K562 (cell line): Measurements from ENCODE around the gene RFNG. TPM values are rescaled to one million over a fixed set of nuclear protein-coding genes. Genes with fewer than 3 reads are reported as not detected.
A peak's percentile ranks its signal among the peaks of the same experiment; 100 is the strongest.

Source experiments
- ATAC-seq: fragments of 200-7000 bp; cut with Tn5 transposase; 3 replicates; pipeline ENCODE4 v1.9.1; 2020; ENCODE audit warnings: moderate library complexity
- BruUV-seq: library from RNA; stranded (reverse); fragments of 400-500 nt; replicated peaks from 2 replicates; lab custom pipeline; 2021; lab: Mats Ljungman, UMichigan
- CTCF ChIA-PET: fragments of 300-600 bp; formaldehyde crosslinking; extraction: SDS; loops from one replicate; lab custom pipeline; 2021; ENCODE audit warnings: low intra/inter-chr PET ratio; lab: Yijun Ruan, JAX
- POLR2A ChIA-PET: fragments of 300-600, 350-650 bp; sonication (Branson Sonifier 250); formaldehyde crosslinking; extraction: SDS; loops from one replicate; lab custom pipeline; 2021; ENCODE audit warnings: antibody characterized with exemption, inconsistent platforms; lab: Yijun Ruan, JAX
- DNase-seq, 4 experiments: peaks; one replicate each; pipeline versions ENCODE4 v3.0.0 to v3.0.0-alpha.2; 2011 to 2018; ENCODE audit warnings: low spot score in 3 of 4, mixed read lengths in 3 of 4; ENCODE audit errors: extremely low read depth in 1 of 4
- FAIRE-seq: peaks from 2 replicates; lab custom pipeline; 2011; peaks lifted over from hg19 to GRCh38; lab: Jason Lieb, UNC
- H2AFZ ChIP-seq: 2 replicates; pipeline ENCODE4 v1.6.0; 2011; ENCODE audit warnings: low read depth, low read length, control low read depth, inconsistent platforms
- H3K27ac ChIP-seq: fragments of 200-600 bp; 3 replicates; pipeline ENCODE4 v1.8.0; 2011; ENCODE audit warnings: low read depth, mild to moderate bottlenecking, control low read depth, inconsistent platforms, low read length, moderate library complexity, mixed read lengths; ENCODE audit errors: extremely low read depth
- H3K27me3 ChIP-seq, 2 experiments: fragments of 300-600 bp in 1 of 2; 2 replicates in 1 of 2; 3 replicates in 1 of 2; pipeline versions ENCODE4 v1.6.0 to v1.8.0; 2011; ENCODE audit warnings: inconsistent platforms in 2 of 2, low read length in 2 of 2, mild to moderate bottlenecking in 1 of 2, mixed read lengths in 1 of 2, moderate library complexity in 1 of 2; ENCODE audit not compliant: control insufficient read depth in 2 of 2, insufficient read depth in 2 of 2
- H3K36me3 ChIP-seq: fragments of 300-600 bp; 3 replicates; pipeline ENCODE4 v1.8.0; 2011; ENCODE audit warnings: mild to moderate bottlenecking, low read length, inconsistent platforms; ENCODE audit not compliant: control insufficient read depth, insufficient read depth
- H3K4me1 ChIP-seq, 2 experiments: fragments of 200-600 bp in 1 of 2; replicated peaks in 1 of 2; 2 replicates in 1 of 2; 3 replicates in 1 of 2; pipeline versions ENCODE4 v1.5.1 to v1.8.0; 2011; ENCODE audit warnings: inconsistent platforms in 2 of 2, low read length in 2 of 2, mild to moderate bottlenecking in 1 of 2, mixed read lengths in 1 of 2, moderate library complexity in 1 of 2; ENCODE audit not compliant: control insufficient read depth in 2 of 2, insufficient read depth in 2 of 2
- H3K4me2 ChIP-seq: 2 replicates; pipeline ENCODE4 v1.6.1; 2011; ENCODE audit warnings: low read length, control low read depth, inconsistent platforms, mixed read lengths; ENCODE audit not compliant: insufficient read depth
- H3K4me3 ChIP-seq: fragments of 200-600 bp; sonication (generic), shearing (Covaris generic); 2 replicates; pipeline ENCODE4 v1.5.1; 2016; ENCODE audit warnings: control low read depth, inconsistent platforms
- H3K79me2 ChIP-seq: fragments of 200-600 bp; 3 replicates; pipeline ENCODE4 v1.8.0; 2011; ENCODE audit warnings: low read length, inconsistent platforms; ENCODE audit not compliant: control insufficient read depth, insufficient read depth
- H3K9ac ChIP-seq, 2 experiments: 2 replicates each; pipeline versions ENCODE4 v1.6.0 to v1.6.1; 2011; ENCODE audit warnings: low read depth in 2 of 2, low read length in 2 of 2, control low read depth in 1 of 2, inconsistent platforms in 1 of 2, mild to moderate bottlenecking in 1 of 2, mixed read lengths in 1 of 2; ENCODE audit not compliant: insufficient read depth in 1 of 2
- H3K9me1 ChIP-seq: one replicate; pipeline ENCODE4 v1.6.0; 2011; ENCODE audit warnings: inconsistent platforms, mild to moderate bottlenecking, low read length, moderate library complexity; ENCODE audit not compliant: control insufficient read depth, insufficient read depth
- H3K9me3 ChIP-seq: replicated peaks from 2 replicates; pipeline ENCODE4 v1.5.1; 2011; ENCODE audit warnings: low read depth, low read length, inconsistent platforms; ENCODE audit not compliant: control insufficient read depth, insufficient read depth
- H4K20me1 ChIP-seq: replicated peaks from 2 replicates; pipeline ENCODE4 v1.6.1; 2011; ENCODE audit warnings: low read length, inconsistent platforms, mixed read lengths; ENCODE audit not compliant: control insufficient read depth, insufficient read depth
- BHLHE40 ChIP-seq: IDR thresholded peaks from 2 replicates; pipeline ENCODE4 v1.6.1; 2011; ENCODE audit warnings: low read length, improper control_type of control experiment
- FIP1L1 ChIP-seq: fragments of 200-400 bp; formaldehyde crosslinking; IDR thresholded peaks from 2 replicates; pipeline ENCODE4 v1.6.1; 2018; ENCODE audit warnings: mild to moderate bottlenecking, low read depth, low read length; ENCODE audit not compliant: poor library complexity, severe bottlenecking
- HMG20A ChIP-seq: fragments of 450-650 bp; formaldehyde crosslinking; conservative IDR thresholded peaks from 2 replicates; pipeline ENCODE4 v1.4.0; 2020; ENCODE audit warnings: mild to moderate bottlenecking, mixed read lengths
- MAX ChIP-seq: sonication (generic); formaldehyde crosslinking; IDR thresholded peaks from 2 replicates; pipeline ENCODE4 v1.9.0; 2022; ENCODE audit warnings: mild to moderate bottlenecking, missing genetic modification reagents
- PCBP1 ChIP-seq: fragments of 200-400 bp; formaldehyde crosslinking; IDR thresholded peaks from 2 replicates; pipeline ENCODE4 v1.6.1; 2018; ENCODE audit warnings: mild to moderate bottlenecking, low read depth, low read length; ENCODE audit not compliant: poor library complexity, severe bottlenecking
- POLR2A ChIP-seq: fragments of 450-650 bp; conservative IDR thresholded peaks from 2 replicates; pipeline ENCODE4 v1.6.1; 2016
- POLR2G ChIP-seq: fragments of 200-400 bp; formaldehyde crosslinking; IDR thresholded peaks from 2 replicates; pipeline ENCODE4 v1.6.1; 2017; ENCODE audit warnings: low read depth, mild to moderate bottlenecking, antibody characterized with exemption, low read length, moderate library complexity
- PRPF4 ChIP-seq: fragments of 200-400 bp; formaldehyde crosslinking; IDR thresholded peaks from one replicate; pipeline ENCODE4 v1.6.1; 2017; ENCODE audit warnings: low read length, low read depth, mild to moderate bottlenecking; ENCODE audit not compliant: insufficient read depth, poor library complexity, severe bottlenecking
- RBFOX2 ChIP-seq: fragments of 200-400 bp; formaldehyde crosslinking; IDR thresholded peaks from 2 replicates; pipeline ENCODE4 v1.6.1; 2017; ENCODE audit warnings: low read depth, mild to moderate bottlenecking, low read length, moderate library complexity
- RBM22 ChIP-seq: fragments of 200-400 bp; formaldehyde crosslinking; IDR thresholded peaks from 2 replicates; pipeline ENCODE4 v1.6.1; 2018; ENCODE audit warnings: low read length, low read depth; ENCODE audit not compliant: poor library complexity, severe bottlenecking
- RBM39 ChIP-seq: fragments of 200-400 bp; formaldehyde crosslinking; optimal IDR thresholded peaks from 2 replicates; pipeline ENCODE3; 2018; ENCODE audit warnings: low read depth, low read length
- SUPT5H ChIP-seq: fragments of 450-650 bp; IDR thresholded peaks from 2 replicates; pipeline ENCODE4 v1.6.1; 2016
- ZBTB33 ChIP-seq: sonication (generic); formaldehyde crosslinking; IDR thresholded peaks from 2 replicates; pipeline ENCODE4 v1.8.1; 2023; ENCODE audit warnings: mild to moderate bottlenecking, missing genetic modification reagents
- ZNF311 ChIP-seq: fragments of 250-450 bp; sonication (Bioruptor Pico); IDR thresholded peaks from 2 replicates; pipeline ENCODE4 v1.4.0; 2020; ENCODE audit warnings: mild to moderate bottlenecking, moderate library complexity
- WGBS: fragments of 100-300 bp; shearing (Covaris generic); methylation state at CpG from one replicate; pipeline ENCODE4 v1.1.6; 2016; ENCODE audit warnings: low coverage, mixed read lengths; ENCODE audit not compliant: insufficient coverage; ENCODE audit errors: missing lambda C conversion rate; 5-methylcytosine and 5-hydroxymethylcytosine counted together
- in situ Hi-C: fragments of 300-500 bp; cut with MboI; formaldehyde crosslinking; loops from 4 replicates; pipeline ENCODE4 v1.15.0; 2018; ENCODE audit warnings: inconsistent platforms, mixed read lengths
- intact Hi-C: fragments of 100-400 bp; cut with micrococcal nuclease; formaldehyde crosslinking; loops from 2 replicates; pipeline ENCODE4 v1.14.2; 2022
- polyA plus RNA-seq, 8 experiments: library from polyadenylated mRNA; depleted of rRNA in 4 of 8; stranded (reverse) in 5 of 8; unstranded in 3 of 8; fragments of >200 nt; fragmentation: Nextera tagmentation in 2 of 8; fragmentation: Illumina TruSeq in 1 of 8; extraction: Ambion mirVana in 2 of 8; extraction: Trizol in 1 of 8; gene quantifications; 2 replicates each; pipeline versions ENCODE4 v1.2.1 to v1.2.3, GENCODE V29; 2011 to 2014; ENCODE audit warnings: inconsistent platforms in 1 of 8, missing spikeins in 1 of 8
- total RNA-seq, 7 experiments: library from RNA; depleted of rRNA in 6 of 7; stranded (reverse); fragments of >200 nt in 6 of 7; fragmentation: Illumina TruSeq in 2 of 7; extraction: Trizol in 2 of 7; gene quantifications; 2 replicates each; pipeline versions ENCODE4 v1.2.1 to v1.2.3, GENCODE V29; 2011 to 2021; ENCODE audit warnings: low replicate concordance in 1 of 7
- TF ChIP-seq, protein P1 (sequence below): sonication (generic); formaldehyde crosslinking; IDR thresholded peaks from 2 replicates; pipeline ENCODE4 v1.8.1; 2023; ENCODE audit warnings: mild to moderate bottlenecking, missing genetic modification reagents

The RFNG gene
- total and polyA plus RNA-seq, 9 of the 15 experiments (the other 6 are each of a cell fraction or from before 2014, with no cell fraction given), result 0.32 to 32.8 (median 9.5) TPM

GRCh38 chr17:82080789-82081464 is 29.3 kb upstream of the RFNG start:
- no peak for DNase-seq
- ChIA-PET POLR2A (interaction anchor here (0.7 to 2.3 kb wide), 7 partner anchors 9 to 390 kb away, joined by 3 to 11 read pairs (median 6); partner anchors contain the start of gene FASN), CTCF (no interaction called here)
- H3K27me3 ChIP-seq, result no peaks in the 10 kb centered on the region
- H3K36me3 ChIP-seq, result peaks cover 82% of the 10 kb centered on the region; the same call in 2 of the 3 replicates
- in situ Hi-C loops, result no loop called here
- peaks cover 31% of the 10 kb centered on the region for H4K20me1 ChIP-seq
- H3K4me3 ChIP-seq, result no peak overlapping the region
- peaks cover 3% of the 10 kb centered on the region for H3K9me1 ChIP-seq
- intact Hi-C loops, result no loop called here
- H3K27ac ChIP-seq, result no peak overlapping the region
- no TSS peak for BruUV-seq
- H3K4me1 ChIP-seq, result peaks cover 0 to 85% of the 10 kb centered on the region in 2 experiments; a peak in 2 of 5 replicates
- no peak overlapping the region for H2AFZ ChIP-seq
- TF ChIP-seq RBM39 (peak; percentile 51), POLR2A (peak; percentile 32; the same call in 1 of the 2 replicates), PRPF4 (peak; percentile 20), ZNF311 (CRISPR knock-in tag) (no peak), HMG20A (CRISPR knock-in tag) (no peak), SUPT5H (peak; percentile 42; the same call in 1 of the 2 replicates), MAX (CRISPR knock-in tag) (0 out of 2 replicates have a peak, but pooled peaks have one; percentile 15), BHLHE40 (no peak), FIP1L1 (peak; percentile 16), RBM22 (peak; percentile 75), ZBTB33 (CRISPR knock-in tag) (peak; percentile 98), POLR2G (peak; percentile 60), RBFOX2 (peak; percentile 67), PCBP1 (peak; percentile 41)
- TF ChIP-seq, protein P1, sequence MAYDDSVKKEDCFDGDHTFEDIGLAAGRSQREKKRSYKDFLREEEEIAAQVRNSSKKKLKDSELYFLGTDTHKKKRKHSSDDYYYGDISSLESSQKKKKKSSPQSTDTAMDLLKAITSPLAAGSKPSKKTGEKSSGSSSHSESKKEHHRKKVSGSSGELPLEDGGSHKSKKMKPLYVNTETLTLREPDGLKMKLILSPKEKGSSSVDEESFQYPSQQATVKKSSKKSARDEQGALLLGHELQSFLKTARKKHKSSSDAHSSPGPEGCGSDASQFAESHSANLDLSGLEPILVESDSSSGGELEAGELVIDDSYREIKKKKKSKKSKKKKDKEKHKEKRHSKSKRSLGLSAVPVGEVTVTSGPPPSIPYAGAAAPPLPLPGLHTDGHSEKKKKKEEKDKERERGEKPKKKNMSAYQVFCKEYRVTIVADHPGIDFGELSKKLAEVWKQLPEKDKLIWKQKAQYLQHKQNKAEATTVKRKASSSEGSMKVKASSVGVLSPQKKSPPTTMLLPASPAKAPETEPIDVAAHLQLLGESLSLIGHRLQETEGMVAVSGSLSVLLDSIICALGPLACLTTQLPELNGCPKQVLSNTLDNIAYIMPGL, result no peak
- FAIRE-seq, result no peak
- H3K9me3 ChIP-seq, result no peaks in the 10 kb centered on the region
- ATAC-seq, result no peak
- 96% methylated on average over 18 of the region's 44 CpGs for WGBS
- no peaks in the 10 kb centered on the region; the same call in 2 of the 3 replicates for H3K79me2 ChIP-seq
- no peak overlapping the region for H3K4me2 ChIP-seq
- no peak overlapping the region; a peak in 1 of 4 replicates for H3K9ac ChIP-seq
